GM12878 (cell line): ENCODE results near the gene ASGR1. TPM values are rescaled to one million over a fixed set of nuclear protein-coding genes. Genes with fewer than 3 reads are reported as not detected.

ENCODE experiments used
- BACH1 ChIP-seq: fragments of 450-650 bp; IDR thresholded peaks from 2 replicates; pipeline ENCODE4 v1.6.1; 2017; ENCODE audit warnings: mild to moderate bottlenecking, borderline replicate concordance
- BHLHE40 ChIP-seq, 2 experiments: fragments of 450-650 bp in 1 of 2; IDR thresholded peaks; 2 replicates each; pipeline ENCODE4 v1.6.1; 2011 to 2017; ENCODE audit warnings: low read depth in 2 of 2, borderline replicate concordance in 1 of 2, improper control_type of control experiment in 1 of 2, low read length in 1 of 2, mild to moderate bottlenecking in 1 of 2
- BMI1 ChIP-seq: fragments of 450-650 bp; IDR thresholded peaks from 2 replicates; pipeline ENCODE4 v1.6.1; 2016; ENCODE audit warnings: mild to moderate bottlenecking, moderate library complexity, borderline replicate concordance
- CEBPB ChIP-seq, 2 experiments: fragments of 150-350 bp in 1 of 2; IDR thresholded peaks; 2 replicates each; pipeline ENCODE4 v1.6.1; 2012 to 2014; ENCODE audit warnings: low read depth in 2 of 2, low read length in 2 of 2, borderline replicate concordance in 1 of 2, inconsistent platforms in 1 of 2
- FOXM1 ChIP-seq: IDR thresholded peaks from 2 replicates; pipeline ENCODE4 v1.6.1; 2012; ENCODE audit warnings: low read depth, mild to moderate bottlenecking, inconsistent platforms, low read length, moderate library complexity
- HDAC6 ChIP-seq: fragments of 200-600 bp; sonication (generic); IDR thresholded peaks from one replicate; pipeline ENCODE4 v1.8.0; 2017; ENCODE audit warnings: antibody characterized with exemption; ENCODE audit not compliant: unreplicated experiment
- NFIC ChIP-seq: IDR thresholded peaks from 2 replicates; pipeline ENCODE4 v1.6.1; 2012; ENCODE audit warnings: low read depth, mild to moderate bottlenecking, inconsistent platforms, low read length, moderate library complexity
- NFYA ChIP-seq: IDR thresholded peaks from 2 replicates; pipeline ENCODE4 v1.6.1; 2011; ENCODE audit warnings: low read depth, mild to moderate bottlenecking, low read length, improper control_type of control experiment, borderline replicate concordance
- NR2C1 ChIP-seq: fragments of 450-650 bp; IDR thresholded peaks from 2 replicates; pipeline ENCODE4 v1.6.1; 2017; ENCODE audit warnings: antibody characterized with exemption, mild to moderate bottlenecking, moderate library complexity
- PAX5 ChIP-seq: IDR thresholded peaks from 2 replicates; pipeline ENCODE4 v1.6.1; 2011; ENCODE audit warnings: low read depth, low read length, borderline replicate concordance
- PKNOX1 ChIP-seq: fragments of 450-650 bp; IDR thresholded peaks from 2 replicates; pipeline ENCODE4 v1.6.1; 2016; ENCODE audit warnings: mild to moderate bottlenecking
- POLR2A ChIP-seq: IDR thresholded peaks from 2 replicates; pipeline ENCODE4 v1.6.1; 2011; ENCODE audit warnings: low read depth, mild to moderate bottlenecking, low read length
- POLR2AphosphoS5 ChIP-seq: IDR thresholded peaks from 2 replicates; pipeline ENCODE4 v1.6.1; 2011; ENCODE audit warnings: mild to moderate bottlenecking, low read length, inconsistent platforms
- POU2F2 ChIP-seq: IDR thresholded peaks from 3 replicates; pipeline ENCODE4 v1.6.1; 2011; ENCODE audit warnings: low read depth, mild to moderate bottlenecking, low read length, borderline replicate concordance
- RB1 ChIP-seq: fragments of 450-650 bp; formaldehyde crosslinking; IDR thresholded peaks from 2 replicates; pipeline ENCODE4 v1.6.1; 2017; ENCODE audit warnings: mild to moderate bottlenecking, borderline replicate concordance
- RELB ChIP-seq: fragments of 450-650 bp; IDR thresholded peaks from 2 replicates; pipeline ENCODE4 v1.6.1; 2017; ENCODE audit warnings: low read depth, mild to moderate bottlenecking, moderate library complexity
- RUNX3 ChIP-seq: IDR thresholded peaks from 2 replicates; pipeline ENCODE4 v1.6.1; 2012; ENCODE audit warnings: low read length, inconsistent platforms
- TAF1 ChIP-seq: IDR thresholded peaks from 2 replicates; pipeline ENCODE4 v1.6.1; 2011; ENCODE audit warnings: mild to moderate bottlenecking, low read depth, low read length, borderline replicate concordance
- YY1 ChIP-seq: IDR thresholded peaks from 2 replicates; pipeline ENCODE4 v1.6.1; 2011; ENCODE audit warnings: low read depth, mild to moderate bottlenecking, low read length
- ZNF207 ChIP-seq: fragments of 450-650 bp; IDR thresholded peaks from 2 replicates; pipeline ENCODE4 v1.6.1; 2014; ENCODE audit warnings: antibody characterized with exemption, mild to moderate bottlenecking, borderline replicate concordance
- ZNF687 ChIP-seq: fragments of 450-650 bp; IDR thresholded peaks from 2 replicates; pipeline ENCODE4 v1.6.1; 2017; ENCODE audit warnings: mild to moderate bottlenecking, moderate library complexity
- polyA plus RNA-seq, 11 experiments: library from polyadenylated mRNA; depleted of rRNA in 4 of 11; unstranded in 6 of 11; stranded (reverse) in 5 of 11; fragments of >200 nt; fragmentation: Nextera tagmentation in 4 of 11; fragmentation: Illumina TruSeq in 1 of 11; extraction: Ambion mirVana in 4 of 11; extraction: Trizol in 1 of 11; gene quantifications; 1 replicate in 1 of 11; 2 replicates in 10 of 11; pipeline versions ENCODE4 v1.2.1 to v1.2.3, GENCODE V29; 2011 to 2016; ENCODE audit warnings: inconsistent platforms in 2 of 11, missing spikeins in 2 of 11, low read depth in 1 of 11
- total RNA-seq, 4 experiments: library from RNA; depleted of rRNA in 3 of 4; stranded (reverse); fragments of >200 nt in 3 of 4; fragmentation: Illumina TruSeq in 1 of 4; extraction: Trizol in 1 of 4; gene quantifications; 2 replicates each; pipeline versions ENCODE4 v1.2.1 to v1.2.3, GENCODE V29; 2013 to 2021

Gene ASGR1
- total and polyA plus RNA-seq, 10 of the 15 experiments (the other 5 are each of a cell fraction or from before 2014, with no cell fraction given) = 0.06 to 0.34 (median 0.14) TPM; not detected in 6

- TF ChIP-seq RUNX3 = peak; percentile 76
- TF ChIP-seq BACH1 = no peak; the same call in 1 of the 2 replicates
- TF ChIP-seq NFIC = peak; percentile 28; the same call in 1 of the 2 replicates
- peak; percentile 47; the same call in 1 of the 2 replicates for TF ChIP-seq FOXM1
- peak; percentile 71 for TF ChIP-seq TAF1
- peak; percentile 72 for TF ChIP-seq PAX5
- TF ChIP-seq BHLHE40 (IDR thresholded peaks at IDR 0.05; ENCODE audit: borderline replicate concordance in 1 of 2, low read depth in 2 of 2, low read length in 1 of 2) = peak; percentile 62 to 81; a peak in 3 of 4 replicates
- 0 out of 2 replicates have a peak, but pooled peaks have one; percentile 38 for TF ChIP-seq ZNF207
- TF ChIP-seq NFYA = no peak
- TF ChIP-seq RELB = peak; percentile 98
- peak; percentile 90 for TF ChIP-seq POLR2AphosphoS5
- peak; percentile 75; the same call in 2 of the 3 replicates for TF ChIP-seq POU2F2
- peak; percentile 55 for TF ChIP-seq POLR2A
- peak; percentile 53; the same call in 1 of the 2 replicates for TF ChIP-seq RB1
- TF ChIP-seq PKNOX1 = 0 out of 2 replicates have a peak, but pooled peaks have one; percentile 12
- TF ChIP-seq BMI1 = no peak
- TF ChIP-seq YY1 = peak; percentile 67; the same call in 1 of the 2 replicates
- TF ChIP-seq ZNF687 = peak; percentile 64
- TF ChIP-seq CEBPB (IDR thresholded peaks at IDR 0.05; ENCODE audit: borderline replicate concordance in 1 of 2, low read depth in 2 of 2, low read length in 2 of 2) = no peak
- TF ChIP-seq NR2C1 = peak; percentile 79
- no peak for TF ChIP-seq HDAC6
Measured at GRCh38 chr17:7132511-7133094, 46.6 kb downstream of the ASGR1 start (continued).
